ENCODE results near the gene CHST14.

CHST14 gene

GRCh38 chr15:40477642-40478327 lies 7.0 kb downstream of the CHST14 start:
- Histone ChIP-seq H3K27ac (ENCODE audit: insufficient read depth in 1 of 2, low read depth in 1 of 2, low read length in 2 of 2, poor library complexity in 1 of 2, severe bottlenecking in 2 of 2) (no peak overlapping the region), H3K9me3 (ENCODE audit: control extremely low read depth in 1 of 5, control insufficient read depth in 4 of 5, insufficient read depth in 2 of 5, low read depth in 1 of 5, low read length in 4 of 5) (no peaks in the 10 kb centered on the region), H3K27me3 (replicated peaks in 2 of 5; ENCODE audit: control insufficient read depth in 4 of 5, insufficient read depth in 5 of 5, low read length in 4 of 5) (peaks cover 0 to 6% (median 0%) of the 10 kb centered on the region in 5 experiments), H3K36me3 (ENCODE audit: control insufficient read depth in 4 of 4, insufficient read depth in 4 of 4, low read length in 3 of 4) (peaks cover 0 to 2% (median 0%) of the 10 kb centered on the region in 4 experiments), H3K4me1 (ENCODE audit: control extremely low read depth in 1 of 4, control insufficient read depth in 4 of 4, insufficient read depth in 4 of 4, low read length in 3 of 4) (peaks cover 0 to 2% (median under 1%) of the 10 kb centered on the region in 4 experiments), H3K4me3 (ENCODE audit: control insufficient read depth in 1 of 7, extremely low read depth in 1 of 7, insufficient read depth in 4 of 7, low read depth in 2 of 7, low read length in 6 of 7) (no peak overlapping the region)
- ChIA-PET CTCF (interaction anchor here (1.0 kb wide), 2 partner anchors 33 to 35 kb away, joined by 3 read pairs; no protein-coding TSS in a partner anchor), POLR2A (interaction anchor here (0.7 kb wide), 1 partner anchor 39 kb away, joined by 5 read pairs; no protein-coding TSS in a partner anchor)
- WGBS (ENCODE audit: insufficient coverage) = 92% methylated on average over 5 of the region's 5 CpGs
- no peak for DNase-seq

GRCh38 chr15:40479024-40479423 lies 8.2 kb downstream of the CHST14 start:
- H3K4me1 ChIP-seq (ENCODE audit: control extremely low read depth in 1 of 4, control insufficient read depth in 4 of 4, insufficient read depth in 4 of 4, low read length in 3 of 4) = no peaks in the 10 kb centered on the region
- no peak for DNase-seq
- peaks cover 0 to 6% (median 0%) of the 10 kb centered on the region in 5 experiments for H3K27me3 ChIP-seq (replicated peaks in 2 of 5; ENCODE audit: control insufficient read depth in 4 of 5, insufficient read depth in 5 of 5, low read length in 4 of 5)
- ChIA-PET POLR2A (no interaction called here), CTCF (interaction anchor here (0.7 to 1.0 kb wide), 2 partner anchors 32 to 86 kb away, joined by 3 read pairs; partner anchors contain the start of gene CCDC32)
- peaks cover 0 to 2% (median 0%) of the 10 kb centered on the region in 4 experiments for H3K36me3 ChIP-seq (ENCODE audit: control insufficient read depth in 4 of 4, insufficient read depth in 4 of 4, low read length in 3 of 4)
- H3K27ac ChIP-seq (ENCODE audit: insufficient read depth in 1 of 2, low read depth in 1 of 2, low read length in 2 of 2, poor library complexity in 1 of 2, severe bottlenecking in 2 of 2) = no peak overlapping the region
- H3K9me3 ChIP-seq (ENCODE audit: control extremely low read depth in 1 of 5, control insufficient read depth in 4 of 5, insufficient read depth in 2 of 5, low read depth in 1 of 5, low read length in 4 of 5) = no peaks in the 10 kb centered on the region
- H3K4me3 ChIP-seq (ENCODE audit: control insufficient read depth in 1 of 7, extremely low read depth in 1 of 7, insufficient read depth in 4 of 7, low read depth in 2 of 7, low read length in 6 of 7) = no peak overlapping the region

- CTCF ChIA-PET = no interaction called here
Measured at GRCh38 chr15:40481341-40482074, 10.7 kb downstream of the CHST14 start.

GRCh38 chr15:40483919-40484318 lies 13.1 kb downstream of the CHST14 start:
- no peak overlapping the region for H3K4me3 ChIP-seq (ENCODE audit: control insufficient read depth in 1 of 7, extremely low read depth in 1 of 7, insufficient read depth in 4 of 7, low read depth in 2 of 7, low read length in 6 of 7)
- no peaks in the 10 kb centered on the region for H3K4me1 ChIP-seq (ENCODE audit: control extremely low read depth in 1 of 4, control insufficient read depth in 4 of 4, insufficient read depth in 4 of 4, low read length in 3 of 4)
- H3K27ac ChIP-seq (ENCODE audit: insufficient read depth in 1 of 2, low read depth in 1 of 2, low read length in 2 of 2, poor library complexity in 1 of 2, severe bottlenecking in 2 of 2) = no peak overlapping the region
- WGBS (ENCODE audit: insufficient coverage) = 100% methylated on average over 1 of the region's 2 CpGs
- CTCF ChIA-PET = no interaction called here
- H3K27me3 ChIP-seq (replicated peaks in 2 of 5; ENCODE audit: control insufficient read depth in 4 of 5, insufficient read depth in 5 of 5, low read length in 4 of 5) = peaks cover 0 to 6% (median 0%) of the 10 kb centered on the region in 5 experiments
- H3K36me3 ChIP-seq (ENCODE audit: control insufficient read depth in 4 of 4, insufficient read depth in 4 of 4, low read length in 3 of 4) = no peaks in the 10 kb centered on the region
- DNase-seq = no peak
- POLR2A ChIA-PET = interaction anchor here (0.7 kb wide), 1 partner anchor 34 kb away, joined by 4 read pairs; no protein-coding TSS in a partner anchor
- no peaks in the 10 kb centered on the region for H3K9me3 ChIP-seq (ENCODE audit: control extremely low read depth in 1 of 5, control insufficient read depth in 4 of 5, insufficient read depth in 2 of 5, low read depth in 1 of 5, low read length in 4 of 5)

More at GRCh38 chr15:40481341-40482074, 10.7 kb downstream of the CHST14 start:
- Histone ChIP-seq H3K9me3 (ENCODE audit: control extremely low read depth in 1 of 5, control insufficient read depth in 4 of 5, insufficient read depth in 2 of 5, low read depth in 1 of 5, low read length in 4 of 5) (no peaks in the 10 kb centered on the region), H3K27me3 (replicated peaks in 2 of 5; ENCODE audit: control insufficient read depth in 4 of 5, insufficient read depth in 5 of 5, low read length in 4 of 5) (peaks cover 0 to 6% (median 0%) of the 10 kb centered on the region in 5 experiments), H3K27ac (ENCODE audit: insufficient read depth in 1 of 2, low read depth in 1 of 2, low read length in 2 of 2, poor library complexity in 1 of 2, severe bottlenecking in 2 of 2) (no peak overlapping the region), H3K4me3 (ENCODE audit: control insufficient read depth in 1 of 7, extremely low read depth in 1 of 7, insufficient read depth in 4 of 7, low read depth in 2 of 7, low read length in 6 of 7) (no peak overlapping the region), H3K4me1 (ENCODE audit: control extremely low read depth in 1 of 4, control insufficient read depth in 4 of 4, insufficient read depth in 4 of 4, low read length in 3 of 4) (no peaks in the 10 kb centered on the region), H3K36me3 (ENCODE audit: control insufficient read depth in 4 of 4, insufficient read depth in 4 of 4, low read length in 3 of 4) (no peaks in the 10 kb centered on the region)
- POLR2A ChIA-PET = interaction anchor here (0.8 kb wide), 1 partner anchor 23 kb away, joined by 3 read pairs; no protein-coding TSS in a partner anchor
- 100% methylated on average over 1 of the region's 1 CpG for WGBS (ENCODE audit: insufficient coverage)
- no peak for DNase-seq

- H3K4me3 ChIP-seq (ENCODE audit: control insufficient read depth in 1 of 7, extremely low read depth in 1 of 7, insufficient read depth in 4 of 7, low read depth in 2 of 7, low read length in 6 of 7) = no peak overlapping the region
- POLR2A ChIA-PET = no interaction called here
- no peaks in the 10 kb centered on the region for H3K9me3 ChIP-seq (ENCODE audit: control extremely low read depth in 1 of 5, control insufficient read depth in 4 of 5, insufficient read depth in 2 of 5, low read depth in 1 of 5, low read length in 4 of 5)
- 93% methylated on average over 31 of the region's 36 CpGs for WGBS (ENCODE audit: insufficient coverage)
- CTCF ChIA-PET = no interaction called here
- DNase-seq = no peak
- no peaks in the 10 kb centered on the region for H3K27me3 ChIP-seq (replicated peaks in 2 of 5; ENCODE audit: control insufficient read depth in 4 of 5, insufficient read depth in 5 of 5, low read length in 4 of 5)
- H3K4me1 ChIP-seq (ENCODE audit: control extremely low read depth in 1 of 4, control insufficient read depth in 4 of 4, insufficient read depth in 4 of 4, low read length in 3 of 4) = no peaks in the 10 kb centered on the region
- no peak overlapping the region for H3K27ac ChIP-seq (ENCODE audit: insufficient read depth in 1 of 2, low read depth in 1 of 2, low read length in 2 of 2, poor library complexity in 1 of 2, severe bottlenecking in 2 of 2)
- H3K36me3 ChIP-seq (ENCODE audit: control insufficient read depth in 4 of 4, insufficient read depth in 4 of 4, low read length in 3 of 4) = no peaks in the 10 kb centered on the region
Measured at GRCh38 chr15:40486066-40486770, 15.4 kb downstream of the CHST14 start.

GRCh38 chr15:40487816-40488682 lies 17.3 kb downstream of the CHST14 start:
- POLR2A ChIA-PET = no interaction called here
- CTCF ChIA-PET = no interaction called here
- Histone ChIP-seq H3K27ac (ENCODE audit: insufficient read depth in 1 of 2, low read depth in 1 of 2, low read length in 2 of 2, poor library complexity in 1 of 2, severe bottlenecking in 2 of 2) (no peak overlapping the region), H3K4me1 (ENCODE audit: control extremely low read depth in 1 of 4, control insufficient read depth in 4 of 4, insufficient read depth in 4 of 4, low read length in 3 of 4) (no peaks in the 10 kb centered on the region), H3K4me3 (ENCODE audit: control insufficient read depth in 1 of 7, extremely low read depth in 1 of 7, insufficient read depth in 4 of 7, low read depth in 2 of 7, low read length in 6 of 7) (no peak overlapping the region), H3K9me3 (ENCODE audit: control extremely low read depth in 1 of 5, control insufficient read depth in 4 of 5, insufficient read depth in 2 of 5, low read depth in 1 of 5, low read length in 4 of 5) (no peaks in the 10 kb centered on the region), H3K27me3 (replicated peaks in 2 of 5; ENCODE audit: control insufficient read depth in 4 of 5, insufficient read depth in 5 of 5, low read length in 4 of 5) (no peaks in the 10 kb centered on the region), H3K36me3 (ENCODE audit: control insufficient read depth in 4 of 4, insufficient read depth in 4 of 4, low read length in 3 of 4) (no peaks in the 10 kb centered on the region)
- no peak for DNase-seq
- WGBS (ENCODE audit: insufficient coverage) = 96% methylated on average over 31 of the region's 35 CpGs
